HepG2 (cell line): ENCODE measurements around the gene ZBTB22. TPM values are rescaled to one million over a fixed set of nuclear protein-coding genes. Genes with fewer than 3 reads are reported as not detected.

Experiments
- BORCS8-MEF2B ChIP-seq: sonication (generic); formaldehyde crosslinking; IDR thresholded peaks from 2 replicates; pipeline ENCODE4 v1.8.0; 2022; ENCODE audit warnings: mild to moderate bottlenecking, missing genetic modification reagents
- CEBPB ChIP-seq: IDR thresholded peaks from 2 replicates; pipeline ENCODE4 v1.6.1; 2011; ENCODE audit warnings: low read depth, low read length, improper control_type of control experiment, borderline replicate concordance
- CEBPZ ChIP-seq: IDR thresholded peaks from 2 replicates; pipeline ENCODE4 v1.6.1; 2012; ENCODE audit warnings: low read length, improper control_type of control experiment
- GFI1 ChIP-seq: sonication (generic); formaldehyde crosslinking; IDR thresholded peaks from 2 replicates; pipeline ENCODE4 v1.5.0; 2020; ENCODE audit warnings: missing genetic modification reagents, mild to moderate bottlenecking, borderline replicate concordance
- HNF1B ChIP-seq: sonication (generic); formaldehyde crosslinking; IDR thresholded peaks from 2 replicates; pipeline ENCODE4 v1.5.1; 2020; ENCODE audit warnings: mild to moderate bottlenecking, moderate library complexity, missing genetic modification reagents
- HNF4A ChIP-seq: sonication (generic); formaldehyde crosslinking; IDR thresholded peaks from 2 replicates; pipeline ENCODE4 v1.4.0; 2020; ENCODE audit warnings: missing genetic modification reagents
- KLF11 ChIP-seq: IDR thresholded peaks from 2 replicates; pipeline ENCODE4 v1.6.1; 2016; ENCODE audit warnings: missing compliant biosample characterization
- MED8 ChIP-seq: sonication (generic); formaldehyde crosslinking; IDR thresholded peaks from 2 replicates; pipeline ENCODE4 v1.8.1; 2023; ENCODE audit warnings: mild to moderate bottlenecking, missing genetic modification reagents; ENCODE audit not compliant: insufficient replicate concordance
- PHB2 ChIP-seq: fragments of 450-650 bp; IDR thresholded peaks from 2 replicates; pipeline ENCODE4 v1.6.1; 2018; ENCODE audit not compliant: partially characterized antibody
- RNF2 ChIP-seq: fragments of 450-650 bp; conservative IDR thresholded peaks from 2 replicates; pipeline ENCODE4 v1.6.1; 2016; ENCODE audit warnings: low read depth
- SOX13 ChIP-seq, 3 experiments: fragments of 450-650 bp in 1 of 3; sonication (generic) in 1 of 3; formaldehyde crosslinking in 1 of 3; IDR thresholded peaks in 2 of 3; conservative IDR thresholded peaks in 1 of 3; 2 replicates each; pipeline versions ENCODE4 v1.5.0 to v1.6.1; 2016 to 2020; ENCODE audit warnings: antibody characterized with exemption in 1 of 3, mild to moderate bottlenecking in 1 of 3, missing compliant biosample characterization in 1 of 3, missing genetic modification reagents in 1 of 3, moderate library complexity in 1 of 3
- STAT5B ChIP-seq: sonication (generic); formaldehyde crosslinking; IDR thresholded peaks from 2 replicates; pipeline ENCODE4 v1.4.0; 2020; ENCODE audit warnings: missing genetic modification reagents
- XBP1 ChIP-seq: sonication (generic); formaldehyde crosslinking; IDR thresholded peaks from 2 replicates; pipeline ENCODE4 v1.5.0; 2020; ENCODE audit warnings: missing genetic modification reagents
- ZFP36L1 ChIP-seq: sonication (generic); formaldehyde crosslinking; IDR thresholded peaks from 2 replicates; pipeline ENCODE4 v1.8.0; 2022; ENCODE audit warnings: mild to moderate bottlenecking, missing genetic modification reagents, moderate library complexity
- ZNF337 ChIP-seq: sonication (generic); formaldehyde crosslinking; IDR thresholded peaks from 2 replicates; pipeline ENCODE4 v1.5.1; 2020; ENCODE audit warnings: missing genetic modification reagents, low read depth, mild to moderate bottlenecking, borderline replicate concordance
- ZNF747 ChIP-seq: sonication (generic); formaldehyde crosslinking; IDR thresholded peaks from 2 replicates; pipeline ENCODE4 v1.8.1; 2023; ENCODE audit warnings: missing genetic modification reagents, mild to moderate bottlenecking, borderline replicate concordance
- ZNF761 ChIP-seq: sonication (generic); formaldehyde crosslinking; conservative IDR thresholded peaks from 2 replicates; pipeline ENCODE4 v1.4.0; 2020; ENCODE audit warnings: mild to moderate bottlenecking, missing genetic modification reagents
- ZNF83 ChIP-seq: sonication (generic); formaldehyde crosslinking; IDR thresholded peaks from 2 replicates; pipeline ENCODE4 v1.4.0; 2020; ENCODE audit warnings: missing genetic modification reagents, mild to moderate bottlenecking, borderline replicate concordance
- polyA plus RNA-seq, 8 experiments: library from polyadenylated mRNA; depleted of rRNA in 3 of 8; stranded (reverse) in 7 of 8; unstranded in 1 of 8; fragments of >200 nt; fragmentation: Illumina TruSeq in 4 of 8; extraction: Trizol in 4 of 8; gene quantifications; 2 replicates each; pipeline versions ENCODE4 v1.2.1 to v1.2.3, GENCODE V29; 2011 to 2016; ENCODE audit warnings: low read depth in 4 of 8, missing spikeins in 1 of 8, mixed read lengths in 1 of 8; ENCODE audit not compliant: insufficient read depth in 1 of 8
- total RNA-seq, 5 experiments: library from RNA; depleted of rRNA; stranded (reverse); fragments of >200 nt; fragmentation: Illumina TruSeq; extraction: Trizol; gene quantifications; 2 replicates each; pipeline ENCODE4 v1.2.3, GENCODE V29; 2016; ENCODE audit warnings: low read depth in 1 of 5
- TF ChIP-seq, protein P1 (sequence below): sonication (generic); formaldehyde crosslinking; IDR thresholded peaks from 2 replicates; pipeline ENCODE4 v1.9.0; 2022; ENCODE audit warnings: low read depth, missing genetic modification reagents
- TF ChIP-seq, protein P2 (sequence below): sonication (generic); formaldehyde crosslinking; IDR thresholded peaks from 2 replicates; pipeline ENCODE4 v1.4.0; 2020; ENCODE audit warnings: mild to moderate bottlenecking, missing genetic modification reagents, borderline replicate concordance

The ZBTB22 gene
- total and polyA plus RNA-seq, 2 of the 13 experiments (the other 11 are each of a cell fraction or from before 2014, with no cell fraction given), result 8.0 to 10.6 TPM

- TF ChIP-seq SOX13 (IDR thresholded peaks at IDR 0.05), result 0 out of 2 replicates have a peak, but pooled peaks have one; percentile 0
- no peak for TF ChIP-seq SOX13 (CRISPR knock-in tag; conservative IDR thresholded peaks at IDR 0.05 in 1 of 2, IDR thresholded peaks at IDR 0.05 in 1 of 2)
- no peak for TF ChIP-seq ZNF761 (CRISPR knock-in tag)
- no peak for TF ChIP-seq HNF4A (CRISPR knock-in tag)
- TF ChIP-seq STAT5B, result no peak
- peak; percentile 11; the same call in 1 of the 2 replicates for TF ChIP-seq ZFP36L1 (CRISPR knock-in tag)
- no peak for TF ChIP-seq CEBPB
- no peak for TF ChIP-seq MED8 (CRISPR knock-in tag)
- 0 out of 2 replicates have a peak, but pooled peaks have one; percentile 12 for TF ChIP-seq KLF11 (CRISPR knock-in tag)
- TF ChIP-seq ZNF337 (CRISPR knock-in tag), result peak; percentile 17; the same call in 1 of the 2 replicates
- TF ChIP-seq, protein P1, sequence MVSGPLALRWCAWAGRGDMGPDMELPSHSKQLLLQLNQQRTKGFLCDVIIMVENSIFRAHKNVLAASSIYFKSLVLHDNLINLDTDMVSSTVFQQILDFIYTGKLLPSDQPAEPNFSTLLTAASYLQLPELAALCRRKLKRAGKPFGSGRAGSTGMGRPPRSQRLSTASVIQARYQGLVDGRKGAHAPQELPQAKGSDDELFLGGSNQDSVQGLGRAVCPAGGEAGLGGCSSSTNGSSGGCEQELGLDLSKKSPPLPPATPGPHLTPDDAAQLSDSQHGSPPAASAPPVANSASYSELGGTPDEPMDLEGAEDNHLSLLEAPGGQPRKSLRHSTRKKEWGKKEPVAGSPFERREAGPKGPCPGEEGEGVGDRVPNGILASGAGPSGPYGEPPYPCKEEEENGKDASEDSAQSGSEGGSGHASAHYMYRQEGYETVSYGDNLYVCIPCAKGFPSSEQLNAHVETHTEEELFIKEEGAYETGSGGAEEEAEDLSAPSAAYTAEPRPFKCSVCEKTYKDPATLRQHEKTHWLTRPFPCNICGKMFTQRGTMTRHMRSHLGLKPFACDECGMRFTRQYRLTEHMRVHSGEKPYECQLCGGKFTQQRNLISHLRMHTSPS (CRISPR knock-in tag), result 0 out of 2 replicates have a peak, but pooled peaks have one; percentile 21
- no peak for TF ChIP-seq CEBPZ
- no peak for TF ChIP-seq RNF2
- TF ChIP-seq ZNF83 (CRISPR knock-in tag), result no peak
- TF ChIP-seq, protein P2, sequence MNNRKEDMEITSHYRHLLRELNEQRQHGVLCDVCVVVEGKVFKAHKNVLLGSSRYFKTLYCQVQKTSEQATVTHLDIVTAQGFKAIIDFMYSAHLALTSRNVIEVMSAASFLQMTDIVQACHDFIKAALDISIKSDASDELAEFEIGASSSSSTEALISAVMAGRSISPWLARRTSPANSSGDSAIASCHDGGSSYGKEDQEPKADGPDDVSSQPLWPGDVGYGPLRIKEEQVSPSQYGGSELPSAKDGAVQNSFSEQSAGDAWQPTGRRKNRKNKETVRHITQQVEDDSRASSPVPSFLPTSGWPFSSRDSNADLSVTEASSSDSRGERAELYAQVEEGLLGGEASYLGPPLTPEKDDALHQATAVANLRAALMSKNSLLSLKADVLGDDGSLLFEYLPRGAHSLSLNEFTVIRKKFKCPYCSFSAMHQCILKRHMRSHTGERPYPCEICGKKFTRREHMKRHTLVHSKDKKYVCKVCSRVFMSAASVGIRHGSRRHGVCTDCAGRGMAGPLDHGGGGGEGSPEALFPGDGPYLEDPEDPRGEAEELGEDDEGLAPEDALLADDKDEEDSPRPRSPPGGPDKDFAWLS (CRISPR knock-in tag), result no peak
- peak; percentile 25; the same call in 1 of the 2 replicates for TF ChIP-seq ZNF747 (CRISPR knock-in tag)
- no peak for TF ChIP-seq XBP1 (CRISPR knock-in tag)
- no peak for TF ChIP-seq BORCS8-MEF2B (CRISPR knock-in tag)
- TF ChIP-seq HNF1B (CRISPR knock-in tag), result no peak
- TF ChIP-seq PHB2, result no peak
- 0 out of 2 replicates have a peak, but pooled peaks have one; percentile 3 for TF ChIP-seq GFI1 (CRISPR knock-in tag)
Observed at GRCh38 chr6:33272275-33273128, 45.0 kb downstream of the ZBTB22 start (continued).
